ENCODE data around the gene AKAP6.
"Not testable (repeated sequence)": the region's sequence is repeated elsewhere in the genome, so short reads cannot be mapped to it uniquely, and the experiment has no call there.

The AKAP6 gene

DNA sequence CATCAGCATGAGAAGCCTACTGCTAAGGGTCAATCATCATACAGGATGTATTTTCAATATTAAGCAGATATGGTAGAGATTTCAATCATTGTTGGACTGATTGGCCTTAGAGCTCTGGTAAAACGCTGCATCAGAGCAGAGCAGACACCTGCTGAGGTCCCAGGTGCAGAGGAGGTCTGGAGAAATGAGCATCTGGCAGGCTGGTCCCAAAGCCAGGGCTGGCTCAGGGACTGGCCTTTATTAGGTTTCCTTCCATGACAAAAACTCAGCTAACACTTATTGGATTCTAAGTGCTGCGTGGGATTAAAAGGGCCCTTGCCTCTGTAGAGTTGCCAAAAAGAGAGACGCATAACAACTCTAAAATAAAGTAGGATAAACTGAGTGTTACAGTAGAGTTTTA, 29.7 kb downstream of the AKAP6 start:
- no peaks in the 10 kb centered on the region for H3K27me3 ChIP-seq (ENCODE audit: insufficient read depth, low read length)
- WGBS: 66% methylated on average over 3 of the region's 3 CpGs

DNA sequence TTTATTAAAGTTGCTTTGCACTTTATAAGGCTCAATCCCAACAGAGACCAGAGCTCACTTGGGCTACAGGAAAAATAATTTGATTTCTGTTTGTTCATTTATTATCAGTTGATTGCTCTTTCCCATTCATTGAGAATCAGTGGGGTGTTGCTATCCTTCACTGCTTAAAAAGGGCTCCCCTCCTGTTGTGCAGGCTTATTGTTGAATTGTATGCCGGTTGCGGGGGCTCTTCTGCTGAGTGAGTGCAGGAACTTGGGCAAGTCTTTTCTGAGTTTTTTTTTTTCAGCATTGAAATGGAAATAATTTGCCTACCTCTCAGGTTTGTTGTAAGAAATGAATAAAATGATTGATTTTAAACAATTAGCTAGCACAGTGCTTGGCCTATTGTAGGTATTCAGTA, 32.6 kb downstream of the AKAP6 start:
- H3K4me1 ChIP-seq (ENCODE audit: insufficient read depth, low read length): peaks cover 21% of the 10 kb centered on the region
- H3K36me3 ChIP-seq (ENCODE audit: insufficient read depth, low read length): no peaks in the 10 kb centered on the region
- H3K4me3 ChIP-seq (ENCODE audit: low read length): no peak overlapping the region
- no peaks in the 10 kb centered on the region for H3K9me3 ChIP-seq (ENCODE audit: insufficient read depth, low read depth, low read length)
- no peaks in the 10 kb centered on the region for H3K27me3 ChIP-seq (ENCODE audit: insufficient read depth, low read length)
- H3K9ac ChIP-seq (ENCODE audit: low read depth, low read length): no peak overlapping the region
- no peak overlapping the region for H3K27ac ChIP-seq (ENCODE audit: low read depth, low read length)
- WGBS: 84% methylated on average over 2 of the region's 2 CpGs

More for the DNA sequence above, 29.7 kb downstream of the AKAP6 start:
- no peak overlapping the region for H3K9ac ChIP-seq (ENCODE audit: low read depth, low read length)
- no peak overlapping the region for H3K27ac ChIP-seq (ENCODE audit: low read depth, low read length)
- no peaks in the 10 kb centered on the region for H3K9me3 ChIP-seq (ENCODE audit: insufficient read depth, low read depth, low read length)
- H3K36me3 ChIP-seq (ENCODE audit: insufficient read depth, low read length): no peaks in the 10 kb centered on the region
- peaks cover 8% of the 10 kb centered on the region; the same call in 1 of the 2 replicates for H3K4me1 ChIP-seq (ENCODE audit: insufficient read depth, low read length)
- H3K4me3 ChIP-seq (ENCODE audit: low read length): no peak overlapping the region

DNA sequence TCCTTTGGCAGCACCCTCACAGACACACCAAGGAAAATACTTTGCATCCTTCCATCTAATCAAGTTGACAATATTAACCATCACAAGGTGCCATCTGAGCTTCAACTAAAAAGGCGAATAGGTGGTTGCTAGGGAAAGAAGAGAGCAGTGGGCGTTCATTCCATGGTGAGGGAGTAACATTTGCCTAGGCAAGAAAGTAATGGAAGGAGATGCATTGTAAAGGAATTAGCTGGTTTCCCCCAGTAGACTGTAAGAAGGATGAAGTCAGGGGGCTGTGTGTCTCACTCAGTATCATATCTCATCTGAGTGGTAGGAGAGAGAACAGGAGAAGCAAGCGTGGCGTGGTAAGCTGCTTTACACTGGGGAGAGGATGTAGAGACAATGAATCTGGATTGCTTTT, 34.7 kb downstream of the AKAP6 start:
- Histone ChIP-seq H3K27me3 (ENCODE audit: insufficient read depth, low read length) (no peaks in the 10 kb centered on the region), H3K9ac (ENCODE audit: low read depth, low read length) (no peak overlapping the region), H3K27ac (ENCODE audit: low read depth, low read length) (no peak overlapping the region), H3K4me1 (ENCODE audit: insufficient read depth, low read length) (peaks cover 30% of the 10 kb centered on the region), H3K36me3 (ENCODE audit: insufficient read depth, low read length) (no peaks in the 10 kb centered on the region), H3K9me3 (ENCODE audit: insufficient read depth, low read depth, low read length) (no peaks in the 10 kb centered on the region), H3K4me3 (ENCODE audit: low read length) (no peak overlapping the region)
- WGBS: 95% methylated on average over 4 of the region's 4 CpGs

DNA sequence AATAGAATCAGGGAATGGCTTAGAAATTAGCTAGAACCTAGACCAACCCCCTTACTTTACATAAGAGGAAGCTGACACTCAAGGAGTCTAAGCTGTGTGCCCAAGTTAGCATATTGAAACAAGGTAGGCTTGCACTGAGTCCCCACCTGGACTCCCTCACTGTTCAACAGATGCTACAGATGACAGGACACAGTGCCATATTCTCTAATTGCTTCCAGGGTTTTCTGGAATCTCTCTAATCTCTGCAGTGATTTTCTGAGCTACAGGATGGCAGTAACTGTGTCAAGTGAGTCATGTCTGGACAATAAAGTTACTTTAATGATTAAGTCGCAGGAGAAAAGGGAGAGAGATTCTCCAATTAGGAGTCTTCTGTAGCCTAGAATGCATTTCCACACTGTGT, 35.8 kb downstream of the AKAP6 start:
- no peaks in the 10 kb centered on the region for H3K27me3 ChIP-seq (ENCODE audit: insufficient read depth, low read length)
- 94% methylated on average over 1 of the region's 1 CpG for WGBS
- no peaks in the 10 kb centered on the region for H3K36me3 ChIP-seq (ENCODE audit: insufficient read depth, low read length)
- H3K4me3 ChIP-seq (ENCODE audit: low read length): no peak overlapping the region
- H3K4me1 ChIP-seq (ENCODE audit: insufficient read depth, low read length): peaks cover 30% of the 10 kb centered on the region
- no peak overlapping the region for H3K27ac ChIP-seq (ENCODE audit: low read depth, low read length)
- H3K9ac ChIP-seq (ENCODE audit: low read depth, low read length): no peak overlapping the region
- no peaks in the 10 kb centered on the region for H3K9me3 ChIP-seq (ENCODE audit: insufficient read depth, low read depth, low read length)

DNA sequence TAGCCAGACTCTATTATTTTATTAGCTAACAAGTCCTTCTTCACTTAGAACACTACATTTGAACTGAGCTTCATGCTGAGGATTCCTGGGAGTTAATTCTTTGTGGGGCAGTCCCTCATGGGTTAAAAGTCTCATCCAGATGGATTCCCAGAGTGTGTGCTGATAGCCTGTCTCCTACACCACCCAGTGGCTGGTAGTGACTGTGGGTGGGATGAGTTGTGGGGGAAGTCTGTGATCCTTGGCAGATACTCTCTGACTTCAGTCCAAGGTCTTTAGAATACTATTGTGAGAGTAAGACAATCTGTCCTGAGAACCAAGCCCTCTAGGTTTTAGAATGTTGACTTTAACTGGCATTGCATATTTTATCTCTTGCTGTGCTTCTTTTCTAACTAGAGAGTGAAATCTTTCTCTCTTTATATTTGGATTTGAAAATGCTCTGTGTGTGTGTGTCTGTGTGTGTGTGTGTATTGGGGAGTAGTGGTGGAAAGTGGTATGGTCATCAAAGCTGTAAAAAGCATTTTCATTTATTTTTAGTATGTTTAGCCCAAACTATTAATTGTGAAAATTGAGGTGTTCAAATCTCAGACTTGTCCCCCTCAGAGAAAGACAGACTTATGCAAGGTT, 37.3 kb downstream of the AKAP6 start:
- no peaks in the 10 kb centered on the region for H3K36me3 ChIP-seq (ENCODE audit: insufficient read depth, low read length)
- H3K9me3 ChIP-seq (ENCODE audit: insufficient read depth, low read depth, low read length): no peaks in the 10 kb centered on the region
- no peak overlapping the region for H3K9ac ChIP-seq (ENCODE audit: low read depth, low read length)
- peaks cover 29% of the 10 kb centered on the region for H3K4me1 ChIP-seq (ENCODE audit: insufficient read depth, low read length)
- H3K4me3 ChIP-seq (ENCODE audit: low read length): no peak overlapping the region
- H3K27ac ChIP-seq (ENCODE audit: low read depth, low read length): no peak overlapping the region
- no peaks in the 10 kb centered on the region for H3K27me3 ChIP-seq (ENCODE audit: insufficient read depth, low read length)

DNA sequence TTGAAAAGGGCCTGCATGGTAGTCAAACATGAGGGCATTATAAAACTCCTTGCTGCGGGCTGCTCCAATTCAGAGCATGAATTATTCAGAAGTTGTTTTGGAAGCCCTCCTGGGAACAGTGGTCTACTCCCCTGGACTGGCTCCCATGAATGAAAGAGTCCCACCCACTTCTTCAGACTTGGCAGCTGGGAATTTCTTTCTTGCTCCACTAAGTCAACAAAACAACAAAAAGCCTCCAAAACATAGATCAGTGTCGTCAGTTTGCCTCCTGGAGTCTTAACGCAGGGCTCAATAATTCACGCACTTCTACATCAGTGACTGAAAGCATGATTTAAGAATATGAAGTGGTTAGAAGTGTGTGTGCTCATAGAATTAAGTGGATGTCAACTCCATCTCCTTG, 37.9 kb downstream of the AKAP6 start:
- 62% methylated on average over 4 of the region's 4 CpGs for WGBS
- no peaks in the 10 kb centered on the region for H3K27me3 ChIP-seq (ENCODE audit: insufficient read depth, low read length)
- H3K4me3 ChIP-seq (ENCODE audit: low read length): no peak overlapping the region
- no peaks in the 10 kb centered on the region for H3K36me3 ChIP-seq (ENCODE audit: insufficient read depth, low read length)
- H3K27ac ChIP-seq (ENCODE audit: low read depth, low read length): no peak overlapping the region
- peaks cover 23% of the 10 kb centered on the region for H3K4me1 ChIP-seq (ENCODE audit: insufficient read depth, low read length)
- H3K9me3 ChIP-seq (ENCODE audit: insufficient read depth, low read depth, low read length): no peaks in the 10 kb centered on the region
- H3K9ac ChIP-seq (ENCODE audit: low read depth, low read length): no peak overlapping the region

DNA sequence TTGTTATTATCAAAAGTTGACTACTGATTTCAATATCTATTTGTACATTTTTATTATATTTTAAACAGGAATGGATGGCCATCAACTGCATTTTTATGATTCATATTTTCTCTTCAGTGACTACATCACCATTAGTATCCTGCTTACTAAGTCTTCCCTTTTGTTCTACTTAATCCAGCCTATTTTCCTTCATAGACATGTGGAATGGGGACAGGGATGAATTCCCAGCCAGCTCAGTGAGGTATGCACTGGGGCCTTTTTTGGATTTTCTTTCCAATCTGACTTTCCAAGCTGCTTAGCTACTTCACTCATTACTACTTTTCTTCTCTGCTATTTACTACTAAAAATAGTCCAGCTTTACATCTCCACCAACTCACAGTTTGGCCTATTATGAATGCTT, 38.4 kb downstream of the AKAP6 start:
- Histone ChIP-seq H3K9me3 (ENCODE audit: insufficient read depth, low read depth, low read length) (no peaks in the 10 kb centered on the region), H3K27ac (ENCODE audit: low read depth, low read length) (no peak overlapping the region), H3K36me3 (ENCODE audit: insufficient read depth, low read length) (no peaks in the 10 kb centered on the region), H3K27me3 (ENCODE audit: insufficient read depth, low read length) (no peaks in the 10 kb centered on the region), H3K9ac (ENCODE audit: low read depth, low read length) (no peak overlapping the region), H3K4me1 (ENCODE audit: insufficient read depth, low read length) (peaks cover 22% of the 10 kb centered on the region; the same call in 1 of the 2 replicates), H3K4me3 (ENCODE audit: low read length) (no peak overlapping the region)

DNA sequence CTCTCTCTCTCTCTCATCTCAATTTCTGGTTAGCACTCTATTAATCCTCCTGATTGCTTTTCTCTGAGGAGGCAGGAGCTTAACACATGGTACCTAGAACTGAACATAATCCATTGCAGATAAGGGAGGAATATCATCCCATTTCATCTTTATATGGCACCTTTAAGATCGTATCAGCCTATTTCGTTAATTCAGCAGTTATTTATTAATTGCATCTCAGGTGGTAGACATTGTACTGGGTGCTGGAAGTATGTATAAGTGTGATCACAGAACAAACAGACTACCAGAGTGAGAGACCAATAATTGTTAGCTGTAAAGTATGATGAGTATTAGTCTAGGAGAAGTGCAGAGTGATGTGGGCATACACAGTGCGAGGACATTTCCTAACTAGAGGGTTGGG, 39.0 kb downstream of the AKAP6 start:
- no peaks in the 10 kb centered on the region for H3K9me3 ChIP-seq (ENCODE audit: insufficient read depth, low read depth, low read length)
- 97% methylated on average over 3 of the region's 3 CpGs for whole genome bisulfite sequencing
- H3K9ac ChIP-seq (ENCODE audit: low read depth, low read length): no peak overlapping the region
- H3K4me1 ChIP-seq (ENCODE audit: insufficient read depth, low read length): peaks cover 26% of the 10 kb centered on the region; the same call in 1 of the 2 replicates
- H3K36me3 ChIP-seq (ENCODE audit: insufficient read depth, low read length): no peaks in the 10 kb centered on the region
- no peaks in the 10 kb centered on the region for H3K27me3 ChIP-seq (ENCODE audit: insufficient read depth, low read length)
- no peak overlapping the region for H3K27ac ChIP-seq (ENCODE audit: low read depth, low read length)
- H3K4me3 ChIP-seq (ENCODE audit: low read length): no peak overlapping the region

DNA sequence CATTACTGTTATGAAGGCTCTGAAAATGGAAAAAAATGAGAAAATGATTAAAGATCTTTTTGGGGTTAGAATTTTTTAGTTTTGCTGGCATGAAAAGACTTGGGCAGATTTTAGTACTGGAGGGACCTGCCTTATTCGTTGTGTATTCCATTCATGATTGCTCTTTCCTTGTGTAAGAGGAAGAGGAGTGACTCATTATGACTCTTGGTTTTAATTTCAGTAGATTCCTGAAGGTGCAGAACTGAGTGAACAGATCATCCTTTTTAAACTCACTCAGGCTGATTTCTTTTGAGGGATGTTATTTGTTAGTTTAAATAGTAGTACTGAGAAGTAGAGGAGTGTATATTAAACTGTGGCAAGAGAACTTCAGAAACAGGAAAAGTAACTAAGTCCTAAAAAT, 41.6 kb downstream of the AKAP6 start:
- Histone ChIP-seq H3K4me1 (ENCODE audit: insufficient read depth, low read length) (peaks cover 25% of the 10 kb centered on the region; the same call in 1 of the 2 replicates), H3K27me3 (ENCODE audit: insufficient read depth, low read length) (no peaks in the 10 kb centered on the region), H3K4me3 (ENCODE audit: low read length) (no peak overlapping the region), H3K27ac (ENCODE audit: low read depth, low read length) (no peak overlapping the region), H3K9me3 (ENCODE audit: insufficient read depth, low read depth, low read length) (no peaks in the 10 kb centered on the region), H3K36me3 (ENCODE audit: insufficient read depth, low read length) (no peaks in the 10 kb centered on the region), H3K9ac (ENCODE audit: low read depth, low read length) (no peak overlapping the region)
- WGBS: 74% methylated on average over 1 of the region's 1 CpG

DNA sequence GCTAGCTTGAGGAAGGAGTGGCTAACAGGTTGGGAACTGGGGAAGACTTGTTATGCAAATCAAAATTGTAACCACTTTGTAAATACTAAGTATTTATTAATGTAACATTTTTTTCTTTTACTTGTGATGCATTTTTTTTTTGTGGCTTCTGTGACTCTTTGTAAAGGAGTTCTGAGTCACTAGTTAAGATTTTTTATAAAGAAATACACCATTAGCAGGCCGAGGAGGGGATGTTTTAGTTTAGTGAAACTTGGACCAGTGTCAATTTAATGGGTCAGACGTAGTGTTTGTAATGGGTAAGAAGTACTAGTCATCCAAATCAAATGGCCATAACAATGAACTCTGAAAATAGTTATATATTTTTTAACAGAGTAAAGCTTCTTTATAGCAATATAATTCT, 43.1 kb downstream of the AKAP6 start:
- Histone ChIP-seq H3K9me3 (ENCODE audit: insufficient read depth, low read depth, low read length) (no peaks in the 10 kb centered on the region), H3K27ac (ENCODE audit: low read depth, low read length) (no peak overlapping the region), H3K27me3 (ENCODE audit: insufficient read depth, low read length) (no peaks in the 10 kb centered on the region), H3K4me3 (ENCODE audit: low read length) (no peak overlapping the region), H3K4me1 (ENCODE audit: insufficient read depth, low read length) (peaks cover 13% of the 10 kb centered on the region; the same call in 1 of the 2 replicates), H3K36me3 (ENCODE audit: insufficient read depth, low read length) (no peaks in the 10 kb centered on the region), H3K9ac (ENCODE audit: low read depth, low read length) (no peak overlapping the region)
- 100% methylated on average over 1 of the region's 2 CpGs for WGBS

DNA sequence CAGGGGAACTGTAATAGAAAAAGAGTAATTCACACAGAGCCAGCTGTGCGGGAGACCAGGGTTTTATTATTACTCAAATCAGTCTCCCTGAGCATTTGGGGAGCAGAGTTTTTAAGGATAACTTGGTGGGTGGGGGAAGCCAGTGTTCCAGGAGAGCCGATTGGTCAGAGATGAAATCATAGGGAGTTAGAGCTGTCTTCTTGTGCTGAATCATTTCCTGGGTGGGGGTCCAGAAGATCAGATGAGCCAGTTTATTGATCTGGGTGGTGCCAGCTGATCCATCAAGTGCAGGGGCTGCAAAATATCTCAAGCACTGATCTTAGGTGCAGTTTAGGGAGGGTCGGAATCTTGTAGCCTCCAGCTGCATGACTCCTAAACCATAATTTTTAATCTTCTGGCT, 44.1 kb downstream of the AKAP6 start:
- not testable (repeated sequence) for H3K4me1 ChIP-seq (ENCODE audit: insufficient read depth, low read length); H3K4me3 ChIP-seq (ENCODE audit: low read length); H3K27me3 ChIP-seq (ENCODE audit: insufficient read depth, low read length); H3K36me3 ChIP-seq (ENCODE audit: insufficient read depth, low read length); H3K9me3 ChIP-seq (ENCODE audit: insufficient read depth, low read depth, low read length); H3K9ac ChIP-seq (ENCODE audit: low read depth, low read length); H3K27ac ChIP-seq (ENCODE audit: low read depth, low read length)
- 74% methylated on average over 3 of the region's 3 CpGs for WGBS

DNA sequence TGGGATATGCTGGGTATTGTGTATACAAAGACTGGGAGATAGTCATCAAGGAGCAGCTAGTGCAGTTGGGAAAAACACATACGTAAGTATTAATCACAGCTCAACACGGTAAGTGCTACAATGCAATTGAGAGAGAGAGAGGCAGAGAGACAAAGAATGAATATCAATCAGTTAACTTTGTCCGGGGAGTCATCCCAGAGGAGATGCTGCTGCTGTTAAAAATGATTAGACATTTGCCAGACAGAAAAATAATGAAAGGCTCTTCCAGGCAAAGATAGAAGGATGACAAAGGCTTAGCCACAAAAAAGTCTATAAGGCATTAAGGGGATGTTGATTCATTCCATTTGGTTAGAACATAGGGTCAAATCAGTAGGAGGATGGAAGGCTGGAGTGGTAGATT, 45.1 kb downstream of the AKAP6 start:
- no peak overlapping the region for H3K4me3 ChIP-seq (ENCODE audit: low read length)
- no peak overlapping the region for H3K27ac ChIP-seq (ENCODE audit: low read depth, low read length)
- H3K9ac ChIP-seq (ENCODE audit: low read depth, low read length): no peak overlapping the region
- no peaks in the 10 kb centered on the region for H3K36me3 ChIP-seq (ENCODE audit: insufficient read depth, low read length)
- peaks cover 7% of the 10 kb centered on the region; the same call in 1 of the 2 replicates for H3K4me1 ChIP-seq (ENCODE audit: insufficient read depth, low read length)
- no peaks in the 10 kb centered on the region for H3K27me3 ChIP-seq (ENCODE audit: insufficient read depth, low read length)
- WGBS: 95% methylated on average over 3 of the region's 3 CpGs
- H3K9me3 ChIP-seq (ENCODE audit: insufficient read depth, low read depth, low read length): no peaks in the 10 kb centered on the region

Measured in HUES64 (cell line).